HG02623 (cell line): Measurements from ENCODE around the gene RDH14.

ENCODE experiments used
- ATAC-seq: cut with Tn5 transposase; IDR thresholded peaks from one replicate; pipeline ENCODE4 v1.9.1; 2021; ENCODE audit warnings: moderate library complexity; ENCODE audit not compliant: unreplicated experiment

The RDH14 gene

GRCh38 chr2:18522484-18523146 lies 37.8 kb downstream of the RDH14 start:
- ATAC-seq, result no peak

GRCh38 chr2:18520451-18521425 lies 39.7 kb downstream of the RDH14 start:
- ATAC-seq, result peak; percentile 81

- no peak for ATAC-seq
These were observed 40.5 kb downstream of the RDH14 start for GRCh38 chr2:18519914-18520450.

GRCh38 chr2:18518116-18519111 lies 42.0 kb downstream of the RDH14 start:
- no peak for ATAC-seq

GRCh38 chr2:18517386-18517785 lies 43.1 kb downstream of the RDH14 start:
- no peak for ATAC-seq

GRCh38 chr2:18516112-18516511 lies 44.3 kb downstream of the RDH14 start:
- ATAC-seq, result no peak

DNA sequence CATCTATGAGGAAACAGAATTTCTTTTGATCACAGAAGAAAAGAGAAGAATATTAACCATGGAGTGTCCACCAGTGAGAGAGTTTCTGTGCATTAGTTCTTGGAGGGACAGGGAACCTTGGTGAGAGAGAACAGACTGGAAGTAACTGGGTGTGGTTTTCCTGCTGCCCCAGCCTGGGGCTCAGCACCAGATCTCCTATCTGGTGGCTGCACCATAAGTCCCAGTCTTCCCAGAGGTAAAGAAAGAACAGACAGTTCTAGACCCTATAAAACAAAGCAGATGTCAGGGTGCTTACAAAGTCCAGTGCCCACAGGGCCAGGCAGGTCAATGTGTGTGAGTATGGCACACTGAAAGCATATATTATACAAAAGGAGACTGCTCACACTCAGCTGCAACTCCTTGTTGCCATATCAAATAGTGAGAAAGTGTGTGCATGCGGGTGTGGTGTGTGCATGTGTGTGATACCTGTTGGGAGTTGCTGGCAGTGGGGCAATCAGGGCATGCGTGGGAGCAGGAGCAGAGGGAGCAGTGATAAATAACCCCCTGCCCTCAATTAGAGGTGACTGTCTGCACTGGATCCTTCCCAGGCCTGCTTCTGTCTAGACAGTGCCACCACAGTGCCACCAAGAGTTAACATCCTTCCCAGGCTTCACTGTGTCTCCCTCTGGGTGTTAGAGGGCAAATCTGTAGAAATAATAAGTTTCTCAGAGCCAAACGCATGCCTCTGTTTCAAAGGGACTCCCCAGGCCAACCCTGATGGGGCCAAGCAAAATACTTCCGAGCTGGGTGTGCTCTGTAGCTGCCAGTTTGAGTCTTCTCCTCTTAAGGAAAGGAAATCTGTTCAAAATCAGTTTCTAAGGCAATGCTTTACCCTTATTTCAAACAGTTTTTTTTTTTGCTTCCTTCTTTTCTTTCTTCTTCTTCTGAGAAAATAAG lies 45.7 kb downstream of the RDH14 start:
- no peak for ATAC-seq

GRCh38 chr2:18510775-18511174 lies 49.7 kb downstream of the RDH14 start:
- ATAC-seq, result no peak

DNA sequence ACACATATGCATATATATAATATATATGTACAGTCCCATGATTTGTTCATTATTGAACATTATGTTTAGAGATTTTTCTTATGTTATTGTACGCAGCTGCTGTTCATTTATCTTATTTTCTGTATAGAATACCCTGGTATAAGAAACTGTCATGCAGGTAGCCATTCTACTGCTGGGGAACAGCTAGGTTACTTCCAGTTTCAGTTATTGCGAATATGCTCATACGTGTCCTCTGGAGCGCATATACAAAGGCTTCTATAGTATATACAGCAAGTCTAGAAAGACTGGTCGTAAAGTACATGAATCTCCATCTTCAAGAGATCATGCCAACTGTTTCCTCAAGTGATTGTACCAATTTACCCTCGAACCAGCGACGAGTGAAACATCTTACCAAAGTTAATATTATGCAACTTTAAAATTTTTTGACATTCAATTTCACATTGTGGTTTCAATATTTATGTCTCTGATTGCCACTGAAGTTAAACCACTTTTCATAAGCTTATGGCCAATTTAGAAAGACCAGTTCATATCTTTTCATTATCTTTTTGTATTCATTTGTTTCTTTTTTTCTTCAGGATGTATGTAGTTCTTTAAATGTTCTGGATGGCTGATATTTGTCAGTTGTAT lies 53.5 kb downstream of the RDH14 start:
- ATAC-seq, result peak; percentile 88

- no peak for ATAC-seq
These were observed 54.6 kb downstream of the RDH14 start for GRCh38 chr2:18505703-18506341.
